GM12891 (cell line): ENCODE results near the gene SMOC2.
"Not testable (repeated sequence)": the region's sequence is repeated elsewhere in the genome, so short reads cannot be mapped to it uniquely, and the experiment has no call there.

ENCODE experiments used
- POLR2A ChIP-seq: IDR thresholded peaks from 2 replicates; pipeline ENCODE4 v1.6.1; 2011; ENCODE audit warnings: low read depth, low read length, control low read depth
- POLR2AphosphoS5 ChIP-seq: IDR thresholded peaks from 2 replicates; pipeline ENCODE4 v1.6.1; 2011; ENCODE audit warnings: low read depth, low read length, control low read depth
- SPI1 ChIP-seq: IDR thresholded peaks from 2 replicates; pipeline ENCODE4 v1.6.1; 2011; ENCODE audit warnings: low read depth, low read length, control low read depth
- TAF1 ChIP-seq: IDR thresholded peaks from 2 replicates; pipeline ENCODE4 v1.6.1; 2011; ENCODE audit warnings: low read depth, low read length, control low read depth

DNA sequence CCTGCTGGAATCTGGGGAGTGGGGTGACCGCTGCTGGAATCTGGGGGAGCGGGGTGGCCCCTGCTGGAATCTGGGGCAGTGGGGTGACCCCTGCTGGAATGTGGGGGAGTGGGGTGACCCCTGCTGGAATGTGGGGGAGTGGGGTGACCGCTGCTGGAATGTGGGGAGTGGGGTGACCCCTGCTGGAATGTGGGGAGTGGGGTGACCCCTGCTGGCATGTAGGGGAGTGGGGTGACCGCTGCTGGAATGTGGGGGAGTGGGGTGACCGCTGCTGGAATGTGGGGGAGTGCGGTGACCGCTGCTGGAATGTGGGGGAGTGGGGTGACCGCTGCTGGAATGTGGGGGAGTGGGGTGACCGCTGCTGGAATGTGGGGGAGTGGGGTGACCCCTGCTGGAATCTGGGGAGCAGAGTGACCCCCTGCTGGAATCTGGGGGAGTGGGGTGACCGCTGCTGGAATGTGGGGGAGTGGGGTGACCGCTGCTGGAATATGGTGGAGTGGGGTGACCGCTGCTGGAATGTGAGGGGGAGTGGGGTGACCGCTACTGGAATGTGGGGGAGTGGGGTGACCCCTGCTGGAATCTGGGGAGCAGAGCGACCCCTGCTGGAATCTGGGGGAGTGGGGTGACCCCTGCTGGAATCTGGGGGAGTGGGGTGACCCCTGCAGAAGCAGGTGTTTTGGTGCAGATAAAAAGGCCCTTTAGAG, 97.4 kb downstream of the SMOC2 start:
- TF ChIP-seq TAF1, POLR2AphosphoS5, POLR2A, SPI1: not testable (repeated sequence)
